ENCODE data around the gene SLC26A3.
"Not testable (repeated sequence)": the region's sequence is repeated elsewhere in the genome, so short reads cannot be mapped to it uniquely, and the experiment has no call there.

GRCh38 chr7:107848211-107848610 is 45.2 kb upstream of the SLC26A3 start:
- TF ChIP-seq CTCF, POLR2A (IDR thresholded peaks at IDR 0.05): not testable (repeated sequence)

Measured in testis (tissue), 2 donors.